WTC11 (cell line): ENCODE results near the gene TIMP2. TPM values are rescaled to one million over a fixed set of nuclear protein-coding genes. Genes with fewer than 3 reads are reported as not detected.

ENCODE experiments used
- ATAC-seq: fragments of 200-7000 bp; cut with Tn5 transposase; 2 replicates; pipeline ENCODE4 v1.10.0; 2021; ENCODE audit warnings: mild to moderate bottlenecking, moderate library complexity
- CTCF ChIA-PET: fragments of 300-600 bp; sonication (Branson Sonifier 250); formaldehyde crosslinking; loops from one replicate; lab custom pipeline; 2021; ENCODE audit warnings: antibody characterized with exemption; lab: Charles Lee
- POLR2A ChIA-PET: fragments of 350-600 bp; sonication (Branson Sonifier 250); formaldehyde crosslinking; loops from one replicate; lab custom pipeline; 2021; ENCODE audit warnings: antibody characterized with exemption; lab: Charles Lee
- DNase-seq: peaks from one replicate; pipeline ENCODE4 v3.0.0; 2021; ENCODE audit warnings: low spot score
- H3K27ac Mint-ChIP-seq: 2 replicates; pipeline ENCODE4 v1.8.0; 2021; ENCODE audit warnings: mixed read lengths
- H3K27me3 Mint-ChIP-seq: 2 replicates; pipeline ENCODE4 v1.8.0; 2021; ENCODE audit warnings: low read depth, mild to moderate bottlenecking, moderate library complexity, mixed read lengths
- H3K36me3 Mint-ChIP-seq: 2 replicates; pipeline ENCODE4 v1.8.0; 2021; ENCODE audit warnings: mixed read lengths
- H3K4me1 Mint-ChIP-seq: 2 replicates; pipeline ENCODE4 v1.8.0; 2022; ENCODE audit warnings: mixed read lengths
- H3K4me3 Mint-ChIP-seq: 2 replicates; pipeline ENCODE4 v1.8.0; 2021; ENCODE audit warnings: mild to moderate bottlenecking, moderate library complexity, mixed read lengths
- H3K9me3 Mint-ChIP-seq: 2 replicates; pipeline ENCODE4 v1.8.0; 2021; ENCODE audit warnings: mixed read lengths
- CBFB ChIP-seq: sonication (generic); formaldehyde crosslinking; IDR thresholded peaks from 2 replicates; pipeline ENCODE4 v1.8.1; 2022; ENCODE audit warnings: mild to moderate bottlenecking, low read depth, missing genetic modification reagents
- CREM ChIP-seq: sonication (generic); formaldehyde crosslinking; IDR thresholded peaks from 2 replicates; pipeline ENCODE4 v1.8.1; 2022; ENCODE audit warnings: mild to moderate bottlenecking, missing genetic modification reagents, moderate library complexity
- ELF4 ChIP-seq: sonication (generic); formaldehyde crosslinking; IDR thresholded peaks from 2 replicates; pipeline ENCODE4 v1.8.1; 2022; ENCODE audit warnings: low read depth, mild to moderate bottlenecking, moderate library complexity, missing genetic modification reagents
- NFE2L1 ChIP-seq: sonication (generic); formaldehyde crosslinking; IDR thresholded peaks from 2 replicates; pipeline ENCODE4 v1.8.1; 2023; ENCODE audit warnings: missing genetic modification reagents
- NFYB ChIP-seq: sonication (generic); formaldehyde crosslinking; conservative IDR thresholded peaks from 2 replicates; pipeline ENCODE4 v1.8.0; 2022; ENCODE audit warnings: low read depth, missing genetic modification reagents
- PRRX2 ChIP-seq: fragments of 250-450 bp; sonication (Bioruptor Pico); IDR thresholded peaks from 2 replicates; pipeline ENCODE4 v1.8.0; 2021; ENCODE audit warnings: mild to moderate bottlenecking
- SMAD3 ChIP-seq: sonication (generic); formaldehyde crosslinking; IDR thresholded peaks from 2 replicates; pipeline ENCODE4 v1.8.0; 2022; ENCODE audit warnings: missing genetic modification reagents, mild to moderate bottlenecking, borderline replicate concordance
- TCF7 ChIP-seq: sonication (generic); formaldehyde crosslinking; IDR thresholded peaks from 2 replicates; pipeline ENCODE4 v1.8.0; 2022; ENCODE audit warnings: mild to moderate bottlenecking, low read depth, missing genetic modification reagents, moderate library complexity
- TEAD4 ChIP-seq: sonication (generic); formaldehyde crosslinking; IDR thresholded peaks from 2 replicates; pipeline ENCODE4 v1.8.0; 2022; ENCODE audit warnings: mild to moderate bottlenecking, missing genetic modification reagents
- ZNF138 ChIP-seq: sonication (generic); formaldehyde crosslinking; conservative IDR thresholded peaks from 2 replicates; pipeline ENCODE4 v1.8.1; 2022; ENCODE audit warnings: mild to moderate bottlenecking, moderate library complexity, missing genetic modification reagents
- ZNF416 ChIP-seq: fragments of 250-450 bp; sonication (Bioruptor Pico); IDR thresholded peaks from 2 replicates; pipeline ENCODE4 v1.9.0; 2021; ENCODE audit warnings: mild to moderate bottlenecking, inconsistent platforms
- ZNF423 ChIP-seq: fragments of 250-450 bp; sonication (Bioruptor Pico); IDR thresholded peaks from 2 replicates; pipeline ENCODE4 v2.1.2; 2022; ENCODE audit warnings: mild to moderate bottlenecking, moderate library complexity
- total RNA-seq: library from RNA; stranded (reverse); gene quantifications from 3 replicates; pipeline ENCODE4 v1.2.3, GENCODE V29; 2021
- TF ChIP-seq, protein P1 (sequence below): fragments of 250-450 bp; sonication (Bioruptor Pico); IDR thresholded peaks from 2 replicates; pipeline ENCODE4 v1.9.0; 2021; ENCODE audit warnings: moderate library complexity, mild to moderate bottlenecking, inconsistent platforms, borderline replicate concordance
- TF ChIP-seq, protein P2 (sequence below): sonication (generic); formaldehyde crosslinking; IDR thresholded peaks from 2 replicates; pipeline ENCODE4 v1.8.1; 2023; ENCODE audit warnings: mild to moderate bottlenecking, missing genetic modification reagents, moderate library complexity
- TF ChIP-seq, protein P3 (sequence below): sonication (generic); formaldehyde crosslinking; IDR thresholded peaks from 2 replicates; pipeline ENCODE4 v1.8.0; 2022; ENCODE audit warnings: mild to moderate bottlenecking, missing genetic modification reagents
- TF ChIP-seq, protein P4 (sequence below): sonication (generic); formaldehyde crosslinking; IDR thresholded peaks from 2 replicates; pipeline ENCODE4 v1.8.1; 2023; ENCODE audit warnings: mild to moderate bottlenecking, missing genetic modification reagents
- TF ChIP-seq, protein P5 (sequence below): sonication (generic); formaldehyde crosslinking; IDR thresholded peaks from 2 replicates; pipeline ENCODE4 v1.8.0; 2022; ENCODE audit warnings: mild to moderate bottlenecking, missing genetic modification reagents
- TF ChIP-seq, protein P6 (sequence below): sonication (generic); formaldehyde crosslinking; IDR thresholded peaks from 2 replicates; pipeline ENCODE4 v1.8.0; 2022; ENCODE audit warnings: mild to moderate bottlenecking, missing genetic modification reagents

TIMP2 gene
- total RNA-seq, 1 experiment from 2014 or later: 37.1 TPM

DNA sequence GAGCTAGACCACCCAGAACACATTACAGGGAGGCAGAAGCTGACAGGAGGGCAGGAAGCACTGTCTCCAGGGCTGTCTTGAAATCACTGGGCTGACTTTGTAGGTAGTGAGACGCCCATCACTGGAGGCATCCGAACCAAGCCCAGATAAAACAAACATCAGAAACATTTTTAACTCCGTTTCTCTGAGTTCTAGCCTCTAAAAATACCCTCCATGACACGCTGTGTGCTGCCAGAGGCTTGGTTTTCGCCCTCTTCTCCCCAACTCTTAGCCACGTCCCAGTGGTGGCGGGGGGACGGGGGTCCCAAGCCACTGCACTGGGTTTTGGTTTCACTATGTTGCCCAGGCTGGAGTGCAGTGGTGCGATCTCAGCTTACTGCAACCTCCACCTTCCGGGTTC, 23.4 kb downstream of the TIMP2 start:
- H3K9me3 Mint-ChIP-seq: no peaks in the 10 kb centered on the region
- ATAC-seq (no peak), DNase-seq (no peak)
- no peaks in the 10 kb centered on the region for H3K36me3 Mint-ChIP-seq
- no peak overlapping the region for H3K4me3 Mint-ChIP-seq
- ChIA-PET POLR2A (interaction anchor here (0.6 kb wide), 1 partner anchor 28 kb away, joined by 4 read pairs; no protein-coding TSS in a partner anchor), CTCF (no interaction called here)
- no peak overlapping the region for H3K27ac Mint-ChIP-seq
- no peaks in the 10 kb centered on the region for H3K27me3 Mint-ChIP-seq
- TF ChIP-seq, protein P1, sequence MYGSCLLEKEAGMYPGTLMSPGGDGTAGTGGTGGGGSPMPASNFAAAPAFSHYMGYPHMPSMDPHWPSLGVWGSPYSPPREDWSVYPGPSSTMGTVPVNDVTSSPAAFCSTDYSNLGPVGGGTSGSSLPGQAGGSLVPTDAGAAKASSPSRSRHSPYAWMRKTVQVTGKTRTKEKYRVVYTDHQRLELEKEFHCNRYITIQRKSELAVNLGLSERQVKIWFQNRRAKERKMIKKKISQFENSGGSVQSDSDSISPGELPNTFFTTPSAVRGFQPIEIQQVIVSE: no peak
- no peak for TF ChIP-seq NFYB (CRISPR knock-in tag)
- no peak for TF ChIP-seq SMAD3 (CRISPR knock-in tag)
- TF ChIP-seq ZNF138 (CRISPR knock-in tag): no peak
- no peak for TF ChIP-seq PRRX2
- no peak for TF ChIP-seq ELF4
- no peak for TF ChIP-seq TCF7
- TF ChIP-seq ZNF416: no peak
- TF ChIP-seq NFE2L1: no peak
- TF ChIP-seq, protein P2, sequence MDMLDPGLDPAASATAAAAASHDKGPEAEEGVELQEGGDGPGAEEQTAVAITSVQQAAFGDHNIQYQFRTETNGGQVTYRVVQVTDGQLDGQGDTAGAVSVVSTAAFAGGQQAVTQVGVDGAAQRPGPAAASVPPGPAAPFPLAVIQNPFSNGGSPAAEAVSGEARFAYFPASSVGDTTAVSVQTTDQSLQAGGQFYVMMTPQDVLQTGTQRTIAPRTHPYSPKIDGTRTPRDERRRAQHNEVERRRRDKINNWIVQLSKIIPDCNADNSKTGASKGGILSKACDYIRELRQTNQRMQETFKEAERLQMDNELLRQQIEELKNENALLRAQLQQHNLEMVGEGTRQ (CRISPR knock-in tag): no peak
- peaks cover 24% of the 10 kb centered on the region for H3K4me1 Mint-ChIP-seq

DNA sequence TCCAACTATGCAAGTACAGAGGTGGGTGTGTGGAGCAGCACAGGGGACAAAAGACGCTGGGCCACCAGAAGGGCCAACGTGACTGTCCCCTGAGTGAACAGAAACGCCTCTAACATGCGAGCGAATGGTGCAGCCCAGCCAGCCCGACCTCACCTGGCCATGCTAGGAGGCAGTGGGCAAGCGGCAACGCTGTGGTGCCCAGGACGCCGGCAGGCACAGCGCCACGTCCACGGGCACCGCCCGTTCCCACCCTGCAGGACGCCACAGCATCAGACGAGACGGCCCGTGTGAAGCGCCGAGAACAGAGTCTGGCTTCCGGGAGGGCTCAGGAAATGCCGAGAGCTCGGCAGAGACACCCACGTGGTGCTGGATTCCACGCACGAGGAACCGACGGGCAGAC, 24.4 kb downstream of the TIMP2 start:
- ChIA-PET CTCF (interaction anchor here (0.9 to 1.8 kb wide), 2 partner anchors 48 to 74 kb away, joined by 3 to 6 read pairs; no protein-coding TSS in a partner anchor), POLR2A (no interaction called here)
- H3K36me3 Mint-ChIP-seq: no peaks in the 10 kb centered on the region
- TF ChIP-seq CBFB (CRISPR knock-in tag) (no peak), NFYB (CRISPR knock-in tag) (no peak), SMAD3 (CRISPR knock-in tag) (no peak), CREM (no peak)
- TF ChIP-seq, protein P3, sequence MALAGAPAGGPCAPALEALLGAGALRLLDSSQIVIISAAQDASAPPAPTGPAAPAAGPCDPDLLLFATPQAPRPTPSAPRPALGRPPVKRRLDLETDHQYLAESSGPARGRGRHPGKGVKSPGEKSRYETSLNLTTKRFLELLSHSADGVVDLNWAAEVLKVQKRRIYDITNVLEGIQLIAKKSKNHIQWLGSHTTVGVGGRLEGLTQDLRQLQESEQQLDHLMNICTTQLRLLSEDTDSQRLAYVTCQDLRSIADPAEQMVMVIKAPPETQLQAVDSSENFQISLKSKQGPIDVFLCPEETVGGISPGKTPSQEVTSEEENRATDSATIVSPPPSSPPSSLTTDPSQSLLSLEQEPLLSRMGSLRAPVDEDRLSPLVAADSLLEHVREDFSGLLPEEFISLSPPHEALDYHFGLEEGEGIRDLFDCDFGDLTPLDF (CRISPR knock-in tag): no peak
- TF ChIP-seq, protein P4, sequence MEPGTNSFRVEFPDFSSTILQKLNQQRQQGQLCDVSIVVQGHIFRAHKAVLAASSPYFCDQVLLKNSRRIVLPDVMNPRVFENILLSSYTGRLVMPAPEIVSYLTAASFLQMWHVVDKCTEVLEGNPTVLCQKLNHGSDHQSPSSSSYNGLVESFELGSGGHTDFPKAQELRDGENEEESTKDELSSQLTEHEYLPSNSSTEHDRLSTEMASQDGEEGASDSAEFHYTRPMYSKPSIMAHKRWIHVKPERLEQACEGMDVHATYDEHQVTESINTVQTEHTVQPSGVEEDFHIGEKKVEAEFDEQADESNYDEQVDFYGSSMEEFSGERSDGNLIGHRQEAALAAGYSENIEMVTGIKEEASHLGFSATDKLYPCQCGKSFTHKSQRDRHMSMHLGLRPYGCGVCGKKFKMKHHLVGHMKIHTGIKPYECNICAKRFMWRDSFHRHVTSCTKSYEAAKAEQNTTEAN: no peak
- TF ChIP-seq, protein P5, sequence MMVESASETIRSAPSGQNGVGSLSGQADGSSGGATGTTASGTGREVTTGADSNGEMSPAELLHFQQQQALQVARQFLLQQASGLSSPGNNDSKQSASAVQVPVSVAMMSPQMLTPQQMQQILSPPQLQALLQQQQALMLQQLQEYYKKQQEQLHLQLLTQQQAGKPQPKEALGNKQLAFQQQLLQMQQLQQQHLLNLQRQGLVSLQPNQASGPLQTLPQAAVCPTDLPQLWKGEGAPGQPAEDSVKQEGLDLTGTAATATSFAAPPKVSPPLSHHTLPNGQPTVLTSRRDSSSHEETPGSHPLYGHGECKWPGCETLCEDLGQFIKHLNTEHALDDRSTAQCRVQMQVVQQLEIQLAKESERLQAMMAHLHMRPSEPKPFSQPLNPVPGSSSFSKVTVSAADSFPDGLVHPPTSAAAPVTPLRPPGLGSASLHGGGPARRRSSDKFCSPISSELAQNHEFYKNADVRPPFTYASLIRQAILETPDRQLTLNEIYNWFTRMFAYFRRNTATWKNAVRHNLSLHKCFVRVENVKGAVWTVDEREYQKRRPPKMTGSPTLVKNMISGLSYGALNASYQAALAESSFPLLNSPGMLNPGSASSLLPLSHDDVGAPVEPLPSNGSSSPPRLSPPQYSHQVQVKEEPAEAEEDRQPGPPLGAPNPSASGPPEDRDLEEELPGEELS (CRISPR knock-in tag): no peak
- no peaks in the 10 kb centered on the region for H3K9me3 Mint-ChIP-seq
- H3K27ac Mint-ChIP-seq: no peak overlapping the region
- no peak overlapping the region for H3K4me3 Mint-ChIP-seq
- DNase-seq (no peak), ATAC-seq (no peak)
- H3K27me3 Mint-ChIP-seq: no peaks in the 10 kb centered on the region
- H3K4me1 Mint-ChIP-seq: peaks cover 24% of the 10 kb centered on the region

DNA sequence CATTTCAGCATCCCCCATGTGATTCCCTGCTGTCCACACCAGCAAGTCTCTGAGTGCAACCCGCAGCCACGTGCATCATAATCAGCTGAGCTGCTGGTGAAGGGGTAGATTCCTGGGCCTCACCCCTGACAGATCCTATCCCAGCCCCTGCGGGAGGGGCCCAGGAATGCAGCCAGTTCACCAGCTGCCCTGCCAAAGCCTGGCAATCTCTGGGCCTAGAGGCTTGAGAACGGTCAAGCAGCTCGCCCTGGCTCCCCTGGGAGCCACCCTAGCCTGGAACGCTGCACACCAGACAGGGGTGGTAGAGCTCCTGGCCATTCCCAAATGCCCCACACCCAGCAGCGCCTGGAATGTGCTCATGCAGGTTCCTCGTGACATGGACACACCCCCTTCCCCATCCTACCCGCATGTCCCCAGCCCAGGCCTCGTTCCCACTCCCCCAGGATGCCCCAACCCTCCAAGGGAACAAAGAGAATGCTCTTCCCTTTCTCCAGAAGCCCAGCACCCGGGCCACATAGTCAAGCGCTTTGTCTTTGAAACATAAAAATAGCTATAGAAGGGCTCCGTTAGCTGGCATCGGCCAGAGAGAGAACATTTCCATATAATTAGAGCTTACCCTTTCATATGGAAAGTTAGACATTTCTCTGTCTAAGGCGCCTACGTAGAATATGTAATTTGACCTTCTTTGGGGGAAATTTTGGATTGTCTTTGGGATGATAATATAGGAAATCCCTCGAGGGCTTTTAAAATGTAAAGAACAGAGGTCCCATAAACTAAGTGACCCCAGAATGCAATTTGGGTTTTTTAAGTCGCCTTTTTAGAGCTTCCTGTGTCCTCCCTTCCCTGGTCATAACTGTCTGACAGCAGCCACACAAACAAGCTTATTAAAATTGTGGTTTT, 25.6 kb downstream of the TIMP2 start:
- Mint-ChIP-seq H3K9me3 (no peaks in the 10 kb centered on the region), H3K4me1 (peaks cover 24% of the 10 kb centered on the region), H3K36me3 (no peaks in the 10 kb centered on the region), H3K4me3 (no peak overlapping the region), H3K27ac (peak overlapping the region; percentile 39; the same call in 1 of the 2 replicates), H3K27me3 (no peaks in the 10 kb centered on the region)
- ChIA-PET CTCF (interaction anchor here (0.8 to 2.3 kb wide), 9 partner anchors 16 to 766 kb away, joined by 3 to 10 read pairs (median 5); no protein-coding TSS in a partner anchor), POLR2A (interaction anchor here (0.7 kb wide), 1 partner anchor 23 kb away, joined by 4 read pairs; no protein-coding TSS in a partner anchor)
- DNase-seq (peak; percentile 61), ATAC-seq (peak; percentile 81)
- peak; percentile 32; the same call in 1 of the 2 replicates for TF ChIP-seq TEAD4 (CRISPR knock-in tag)
- TF ChIP-seq ZNF416: no peak
- TF ChIP-seq ZNF423: 0 out of 2 replicates have a peak, but pooled peaks have one; percentile 32
- TF ChIP-seq, protein P6, sequence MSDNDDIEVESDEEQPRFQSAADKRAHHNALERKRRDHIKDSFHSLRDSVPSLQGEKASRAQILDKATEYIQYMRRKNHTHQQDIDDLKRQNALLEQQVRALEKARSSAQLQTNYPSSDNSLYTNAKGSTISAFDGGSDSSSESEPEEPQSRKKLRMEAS: peak; percentile 43; the same call in 1 of the 2 replicates
